ENCODE results near the gene INF2.

INF2 gene

DNA sequence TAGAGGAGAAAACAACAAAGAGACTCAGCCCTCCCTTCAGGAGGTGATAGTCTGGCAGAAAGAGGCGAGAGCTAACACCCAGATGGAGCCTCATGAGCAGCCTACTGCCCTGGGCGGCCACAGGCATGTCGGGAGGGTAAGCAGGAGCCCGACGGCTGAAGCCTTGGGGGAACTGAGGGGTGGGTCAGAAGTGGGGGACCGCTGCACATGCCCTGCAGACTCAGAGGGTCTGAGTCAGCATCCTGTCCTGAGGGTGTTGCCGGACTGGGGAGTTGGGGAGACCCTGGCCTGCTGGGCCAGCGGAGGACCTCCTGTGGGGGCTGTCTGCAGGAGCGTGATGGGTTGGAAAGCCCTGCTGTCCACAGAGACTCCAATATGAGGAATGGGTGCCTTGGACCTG, 15.9 kb upstream of the INF2 start:
- in situ Hi-C loops (cut with MboI; ENCODE audit: low sequenced_read_pairs), result no loop called here

- in situ Hi-C loops (cut with MboI; ENCODE audit: low sequenced_read_pairs), result no loop called here
Measured at GRCh38 chr14:104675447-104675846, 14.0 kb upstream of the INF2 start.

GRCh38 chr14:104676130-104676693, 13.2 kb upstream of the INF2 start:
- in situ Hi-C loops (cut with MboI; ENCODE audit: low sequenced_read_pairs), result no loop called here

DNA sequence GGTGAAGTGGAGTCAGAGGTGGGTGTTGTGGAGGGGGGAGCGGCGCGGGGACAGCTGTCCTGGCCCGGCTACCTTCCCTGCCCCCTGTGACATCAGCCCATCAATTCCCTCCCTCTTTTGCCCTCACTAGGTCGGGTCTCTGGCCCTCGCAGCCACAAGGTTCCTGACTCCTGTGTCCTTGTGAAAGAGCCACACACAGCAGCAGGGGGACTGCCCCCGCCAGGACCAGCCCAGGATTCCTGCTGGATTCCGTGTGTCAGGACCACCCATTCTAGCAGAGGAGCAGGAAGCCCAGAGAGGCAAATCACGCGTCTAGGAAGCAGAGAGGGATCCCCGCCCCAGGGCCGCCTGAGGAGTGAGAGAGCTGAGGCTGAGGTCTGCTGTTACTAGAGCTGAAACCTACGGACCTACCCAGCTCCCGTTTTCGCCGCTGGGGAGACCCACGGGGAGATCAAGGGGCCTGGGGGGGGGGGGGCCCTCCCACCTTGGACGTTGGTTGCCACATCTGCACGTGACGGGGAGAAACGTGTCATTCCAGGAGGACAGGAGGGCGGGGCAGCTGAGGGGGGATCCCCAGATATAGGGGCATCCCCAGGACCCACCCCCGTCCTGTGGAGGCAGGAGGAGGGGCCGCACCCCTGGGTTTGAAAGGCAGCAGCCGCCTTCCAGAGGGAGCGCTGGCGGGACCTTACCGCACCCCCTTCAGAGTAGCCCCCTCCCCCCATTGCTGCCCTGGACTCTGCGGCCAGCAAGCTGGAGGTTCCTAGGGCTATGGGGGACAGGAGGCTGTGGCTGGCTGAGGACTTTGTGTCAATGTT, 12.5 kb upstream of the INF2 start:
- in situ Hi-C loops (cut with MboI; ENCODE audit: low sequenced_read_pairs), result no loop called here

DNA sequence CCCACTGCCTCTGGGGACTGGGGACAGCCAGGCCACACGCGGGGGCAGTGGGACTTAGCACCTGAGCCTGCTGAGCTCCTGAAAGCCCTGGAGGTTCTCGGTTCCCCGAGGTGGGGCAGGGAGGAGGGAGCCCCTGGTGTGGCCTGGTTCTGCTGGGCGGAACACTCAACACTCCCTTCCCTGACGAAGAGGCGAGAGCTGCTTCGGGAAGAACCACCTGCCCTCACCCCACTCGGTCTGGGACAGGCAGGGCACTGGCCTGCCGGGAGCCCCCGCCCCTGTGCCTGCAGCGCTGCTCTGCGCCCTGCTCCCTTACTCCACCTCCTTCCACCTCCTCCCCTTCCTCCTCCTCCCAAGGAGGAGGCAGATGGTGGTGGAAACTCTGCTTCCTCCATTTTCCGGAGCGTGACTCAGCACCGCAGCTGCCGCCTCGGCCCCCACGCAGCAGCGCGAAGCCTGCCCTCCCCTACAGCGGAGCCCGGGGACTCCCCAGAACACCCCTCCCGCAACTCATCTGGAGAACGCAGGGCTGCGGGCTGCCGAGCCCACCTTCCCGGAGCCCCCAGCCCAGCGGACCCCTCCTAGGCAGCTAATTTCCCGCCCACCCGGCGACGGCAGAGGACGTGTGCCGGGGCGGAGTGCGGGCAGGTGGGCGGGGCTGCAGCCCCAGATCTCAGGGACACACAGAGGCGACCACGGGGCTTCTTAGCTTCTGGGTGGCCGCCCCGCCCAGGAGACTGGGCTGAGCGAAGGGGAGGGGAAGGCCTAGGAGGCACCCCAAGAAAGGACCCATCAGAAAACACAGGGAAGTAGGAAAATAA, 11.7 kb upstream of the INF2 start:
- in situ Hi-C loops (cut with MboI; ENCODE audit: low sequenced_read_pairs), result no loop called here

DNA sequence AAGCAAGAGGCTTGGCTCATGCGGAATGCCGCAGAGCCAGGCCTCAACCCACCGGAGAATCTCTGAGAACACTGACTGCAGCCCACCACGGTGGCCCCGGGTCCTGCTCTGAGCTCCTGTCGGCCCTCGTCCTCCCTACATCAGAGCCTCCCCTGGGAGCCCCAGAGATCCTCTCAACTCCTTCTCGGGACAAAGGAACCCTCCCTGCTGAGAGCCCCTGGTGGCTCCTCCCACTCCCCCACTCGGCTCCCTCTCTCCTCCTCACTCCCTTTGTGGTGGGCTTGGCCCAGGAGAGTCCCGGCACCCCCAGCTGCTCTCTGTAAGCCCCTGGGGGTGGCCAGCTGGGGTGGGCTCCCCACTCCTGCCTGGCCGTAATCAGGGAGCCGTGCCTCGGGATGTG, 11.1 kb upstream of the INF2 start:
- in situ Hi-C loops (cut with MboI; ENCODE audit: low sequenced_read_pairs), result no loop called here

GRCh38 chr14:104678901-104679705, 10.3 kb upstream of the INF2 start:
- in situ Hi-C loops (cut with MboI; ENCODE audit: low sequenced_read_pairs), result no loop called here

DNA sequence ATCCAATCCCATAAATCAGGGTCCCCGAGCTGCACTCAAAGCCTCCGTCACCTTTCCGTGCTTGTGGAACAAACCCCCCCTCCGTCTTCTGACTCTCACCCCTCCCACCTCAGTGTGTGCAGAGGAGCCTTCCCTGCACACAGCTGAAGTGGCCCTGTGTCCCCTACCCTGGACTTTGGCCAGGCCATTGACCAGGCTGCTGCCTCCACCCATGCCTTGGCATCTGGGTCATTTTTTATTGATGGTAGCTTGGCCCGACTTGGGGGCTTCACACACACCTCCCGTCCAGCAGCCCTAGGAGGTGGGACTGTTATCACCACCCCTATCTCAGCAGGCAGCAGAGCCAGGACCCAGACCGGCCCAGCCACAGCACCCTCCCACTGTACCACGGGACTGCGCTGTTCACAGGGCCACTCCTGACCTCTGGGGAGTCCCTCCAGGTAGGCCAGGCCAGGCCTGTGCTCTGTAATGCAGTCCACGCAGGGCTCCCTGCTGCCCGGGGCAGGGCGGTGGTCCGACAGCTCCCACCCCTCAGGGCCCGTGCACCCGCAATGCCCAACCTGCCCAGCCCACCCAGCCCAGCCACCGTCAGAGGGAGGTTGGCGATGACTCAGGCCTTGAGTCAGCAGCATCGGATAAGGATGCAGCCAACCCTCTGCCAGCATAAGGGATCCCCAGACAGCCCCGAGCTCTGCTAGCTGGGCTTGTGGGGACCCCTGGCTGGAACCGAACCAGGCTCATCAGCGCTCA, 9.2 kb upstream of the INF2 start:
- in situ Hi-C loops (cut with MboI; ENCODE audit: low sequenced_read_pairs), result no loop called here

GRCh38 chr14:104680806-104681688, 8.4 kb upstream of the INF2 start:
- in situ Hi-C loops (cut with MboI; ENCODE audit: low sequenced_read_pairs), result no loop called here

- in situ Hi-C loops (cut with MboI; ENCODE audit: low sequenced_read_pairs), result no loop called here
Measured at GRCh38 chr14:104681689-104682074, 7.7 kb upstream of the INF2 start.

- in situ Hi-C loops (cut with MboI; ENCODE audit: low sequenced_read_pairs), result no loop called here
Measured at GRCh38 chr14:104682107-104682593, 7.3 kb upstream of the INF2 start.

DNA sequence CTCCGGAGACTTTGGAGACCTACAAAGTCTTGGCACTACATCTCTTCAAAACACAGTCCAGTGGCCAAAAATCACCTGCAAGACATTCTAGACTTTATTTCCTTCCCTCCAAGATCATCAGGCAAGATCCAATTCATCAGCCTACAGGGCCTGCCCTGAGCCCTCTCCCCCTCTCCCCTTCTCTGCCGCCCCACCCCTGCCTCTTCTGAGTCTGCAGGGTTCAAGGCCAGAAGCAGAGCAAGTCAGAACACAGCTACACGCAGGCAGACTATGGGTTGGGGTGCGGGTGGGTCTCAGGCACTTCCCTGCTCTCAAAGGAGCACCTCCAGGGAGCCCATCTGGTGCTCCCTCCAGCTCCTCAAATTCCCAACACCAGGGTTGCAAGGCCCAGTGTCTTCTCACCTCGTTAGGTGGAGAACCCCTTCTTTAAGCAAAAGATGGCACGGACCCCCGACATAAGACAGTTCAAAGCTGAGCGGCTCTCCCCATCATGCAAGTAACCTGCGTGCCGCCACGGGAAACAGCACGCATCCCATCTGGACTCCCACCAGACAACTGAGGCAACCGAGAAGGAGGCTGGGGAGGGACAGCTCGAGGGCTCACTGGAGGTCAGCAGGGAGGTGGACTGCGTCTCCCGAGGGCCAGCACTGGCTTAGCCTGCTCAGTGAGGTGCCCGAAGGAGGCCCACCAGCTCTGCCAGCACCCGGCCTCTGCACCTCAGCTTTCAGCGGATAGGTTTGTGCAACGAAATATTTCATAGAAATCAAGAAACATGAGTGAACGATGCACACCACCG, 5.6 kb upstream of the INF2 start:
- in situ Hi-C loops (cut with MboI; ENCODE audit: low sequenced_read_pairs), result no loop called here

DNA sequence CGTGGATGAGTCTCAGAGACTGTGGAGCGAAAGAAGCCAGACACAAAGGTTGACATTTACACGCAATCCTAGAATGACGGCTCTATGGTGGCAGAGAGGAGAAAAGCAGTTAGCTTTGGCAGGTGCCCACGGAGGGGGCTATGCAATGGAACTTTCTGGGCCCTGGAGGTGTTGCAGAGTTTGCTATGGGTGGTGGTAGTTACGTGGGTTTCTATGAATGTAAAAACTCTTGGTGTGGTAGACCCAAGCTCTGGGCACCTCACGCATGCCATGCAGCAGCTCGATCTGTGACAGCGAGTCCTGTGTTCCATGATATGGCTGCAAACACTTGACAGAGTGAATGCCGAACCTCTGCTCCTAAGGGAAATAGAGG, 5.0 kb upstream of the INF2 start:
- in situ Hi-C loops (cut with MboI; ENCODE audit: low sequenced_read_pairs), result no loop called here

GRCh38 chr14:104685216-104685997, 4.0 kb upstream of the INF2 start:
- in situ Hi-C loops (cut with MboI; ENCODE audit: low sequenced_read_pairs), result no loop called here

- in situ Hi-C loops (cut with MboI; ENCODE audit: low sequenced_read_pairs), result no loop called here
Measured at GRCh38 chr14:104685998-104686610, 3.3 kb upstream of the INF2 start.

- in situ Hi-C loops (cut with MboI; ENCODE audit: low sequenced_read_pairs), result no loop called here
Measured at GRCh38 chr14:104686624-104687517, 2.5 kb upstream of the INF2 start.

Data from HL-60/S4 (cell line).